GM19023 (cell line): ENCODE measurements around the gene COL21A1.

Source experiments
- ATAC-seq: cut with Tn5 transposase; IDR thresholded peaks from one replicate; pipeline ENCODE4 v1.9.1; 2021; ENCODE audit warnings: mild to moderate bottlenecking, moderate library complexity; ENCODE audit not compliant: unreplicated experiment

COL21A1 gene

DNA sequence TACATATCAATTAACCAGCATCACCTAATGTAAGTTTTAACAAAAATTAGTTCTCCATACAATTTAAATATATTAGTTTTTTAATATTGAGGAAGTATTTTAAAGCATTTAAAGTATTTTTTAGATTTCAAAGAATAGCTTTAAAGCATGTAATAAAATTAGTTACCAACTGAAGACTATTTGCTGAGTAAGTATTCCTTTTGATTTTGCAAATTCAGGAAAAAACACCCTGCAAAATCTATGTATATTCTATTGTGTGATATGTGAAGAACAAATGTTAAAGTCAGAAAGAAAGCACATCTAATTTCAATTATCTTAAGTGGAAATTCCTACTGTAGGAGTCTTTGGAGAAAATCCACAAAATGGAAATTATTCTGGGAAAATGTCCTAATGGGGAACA, 107.3 kb downstream of the COL21A1 start:
- no peak for ATAC-seq

DNA sequence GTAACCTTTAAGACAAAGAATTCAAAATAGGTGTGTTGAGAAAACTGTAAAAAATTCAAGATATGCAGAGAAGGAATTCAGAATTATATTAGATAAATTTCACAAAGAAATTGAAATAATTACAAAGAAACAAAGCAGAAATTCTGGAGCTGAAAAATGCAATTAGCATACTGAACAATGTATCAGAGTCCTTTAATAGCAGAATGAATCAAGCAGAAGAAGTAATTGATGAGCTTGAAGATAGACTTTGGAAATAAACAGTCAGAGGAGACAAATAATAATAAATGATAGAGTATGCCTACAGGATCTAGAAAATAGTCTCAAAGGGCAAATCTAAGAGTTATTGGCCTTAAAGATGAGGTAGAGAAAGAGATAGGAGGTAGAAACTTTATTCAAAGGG, 131.7 kb downstream of the COL21A1 start:
- no peak for ATAC-seq

DNA sequence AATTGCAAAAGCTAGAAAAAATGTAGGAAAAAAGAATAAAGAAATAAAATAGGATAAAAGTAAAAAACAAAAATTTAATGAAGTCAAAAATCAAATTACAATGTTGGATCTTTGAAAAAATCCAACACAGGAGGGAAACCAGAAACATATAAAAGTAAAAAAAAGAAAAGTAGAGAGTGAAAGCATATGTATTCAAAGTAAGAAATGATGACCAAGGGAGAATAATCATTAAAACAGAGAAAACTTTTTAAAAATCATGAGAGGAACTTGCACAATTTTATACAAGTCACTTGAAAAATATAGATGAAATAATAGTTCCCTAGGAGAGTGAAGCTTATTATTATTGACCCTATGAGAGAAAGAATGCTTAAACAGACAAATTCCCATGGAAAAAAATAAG, 138.2 kb downstream of the COL21A1 start:
- ATAC-seq = no peak

DNA sequence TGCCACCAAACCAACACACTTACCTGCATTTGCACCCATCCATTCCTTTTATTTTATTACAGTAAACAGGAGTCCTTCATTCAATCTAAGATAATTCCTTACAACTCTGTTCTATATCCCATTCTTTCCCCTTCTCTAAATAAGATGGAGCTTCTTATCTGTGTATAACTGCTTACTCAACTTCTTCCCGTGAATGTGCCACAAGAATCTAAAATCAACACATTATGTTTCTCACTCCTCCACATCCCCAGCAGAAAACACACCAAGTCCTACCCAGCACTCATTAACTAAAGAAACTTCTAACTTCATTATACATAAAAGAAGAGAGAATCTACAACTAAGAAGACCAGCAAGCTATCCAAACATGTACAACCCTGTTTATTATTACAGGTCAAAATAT, 141.1 kb downstream of the COL21A1 start:
- no peak for ATAC-seq

DNA sequence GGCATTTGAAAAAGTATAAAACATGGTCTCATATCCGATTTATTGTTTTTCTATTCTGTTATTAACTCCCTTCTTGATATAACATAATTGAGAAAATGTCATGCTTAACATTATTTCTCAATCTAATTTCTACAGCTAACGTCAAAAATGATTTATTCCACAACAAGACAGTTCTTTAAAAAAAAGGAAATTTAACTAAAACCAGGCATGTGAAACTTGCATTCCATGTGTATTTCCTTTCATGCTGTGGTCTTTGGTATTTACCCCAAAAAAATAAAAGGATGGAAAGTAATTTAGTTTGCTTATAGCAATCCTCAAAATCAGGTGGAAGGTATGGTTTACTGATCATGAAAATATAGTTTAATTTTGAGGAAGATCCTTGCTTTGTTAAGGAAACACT, 142.8 kb downstream of the COL21A1 start:
- no peak for ATAC-seq

DNA sequence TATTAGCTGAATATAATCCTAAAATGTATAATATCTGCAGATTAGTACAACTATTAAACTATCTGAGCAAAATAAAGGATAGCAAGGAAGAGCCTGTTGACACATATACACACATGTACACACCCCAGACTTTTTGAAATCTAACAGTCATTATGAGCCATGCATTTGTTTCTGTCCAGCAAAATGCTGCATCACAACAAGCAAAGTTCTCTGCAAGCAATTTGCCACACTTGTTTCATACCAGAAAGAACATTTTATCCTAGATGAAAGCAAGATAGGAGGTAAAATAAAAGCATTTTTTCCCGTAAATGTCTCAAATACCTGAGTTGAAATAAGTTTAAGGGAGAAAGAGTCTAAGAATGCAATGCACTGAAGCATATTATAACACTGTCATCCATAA, 145.2 kb downstream of the COL21A1 start:
- ATAC-seq = no peak

DNA sequence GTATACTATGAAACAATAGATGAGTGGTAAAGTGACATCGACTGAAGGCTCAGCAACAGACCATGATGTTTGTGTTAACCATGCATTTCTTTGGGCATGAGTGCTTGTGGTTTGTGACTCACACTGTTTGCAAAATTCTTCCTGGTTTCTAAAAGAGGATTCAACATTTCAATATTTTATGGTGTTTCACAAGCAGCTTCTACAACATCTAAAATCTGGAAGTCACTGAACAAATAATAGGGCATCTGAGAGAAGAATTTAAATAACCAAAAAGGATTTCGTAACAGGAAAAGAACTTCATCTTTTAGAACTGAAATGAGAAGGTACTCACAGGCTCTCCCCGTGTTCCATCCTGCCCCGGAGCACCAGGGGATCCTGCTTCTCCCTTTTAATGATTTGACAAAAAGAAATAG, 146.2 kb downstream of the COL21A1 start:
- no peak for ATAC-seq

DNA sequence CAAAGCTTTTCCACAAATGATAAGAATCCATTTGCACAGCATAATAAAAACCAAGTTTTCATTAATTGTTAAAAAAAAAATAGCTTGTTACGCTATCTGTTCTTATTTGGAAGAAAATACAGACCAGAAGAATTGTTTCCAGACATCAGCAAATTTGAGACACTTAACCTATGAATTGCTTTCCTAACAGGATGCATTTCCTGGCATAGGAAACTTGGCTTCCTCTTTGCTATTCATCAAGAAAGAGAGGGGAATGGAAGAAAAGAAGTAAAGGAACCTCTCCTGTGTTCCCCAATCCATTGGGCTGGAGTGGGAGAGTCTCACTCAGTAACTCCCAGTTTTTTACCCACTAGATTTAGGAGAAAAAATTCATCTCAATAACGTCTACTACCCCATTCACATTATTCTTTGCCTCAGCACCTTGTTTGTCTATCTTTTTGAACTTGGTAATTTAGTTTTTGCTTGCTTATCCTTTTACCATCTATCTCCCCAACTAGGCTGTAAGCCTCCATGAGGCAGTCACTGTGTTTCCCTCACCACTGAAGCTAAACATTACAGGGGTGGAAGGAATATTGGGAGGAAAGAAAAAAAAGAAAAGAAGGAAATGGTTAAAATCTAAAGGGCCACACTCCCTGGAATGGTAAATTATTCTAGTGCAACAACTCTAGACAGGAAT, 150.3 kb downstream of the COL21A1 start:
- no peak for ATAC-seq

DNA sequence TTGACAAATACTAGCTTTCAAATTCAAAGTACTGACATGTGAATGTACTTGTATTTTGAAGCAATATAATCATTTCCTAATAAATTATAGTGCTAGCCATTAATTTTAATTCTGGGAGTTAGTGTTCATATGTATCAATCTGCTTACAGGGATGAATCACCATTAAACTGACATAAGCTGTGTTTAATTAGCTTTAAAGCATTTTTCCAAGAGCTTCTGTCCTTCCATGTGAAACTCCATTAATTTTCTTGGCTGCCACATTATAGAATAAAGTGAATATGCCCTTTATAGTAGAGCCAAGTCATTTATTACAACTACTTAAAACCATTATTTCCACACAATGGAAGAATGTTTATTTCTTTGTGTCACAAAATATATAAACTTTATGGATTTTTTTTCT, 150.8 kb downstream of the COL21A1 start:
- no peak for ATAC-seq

DNA sequence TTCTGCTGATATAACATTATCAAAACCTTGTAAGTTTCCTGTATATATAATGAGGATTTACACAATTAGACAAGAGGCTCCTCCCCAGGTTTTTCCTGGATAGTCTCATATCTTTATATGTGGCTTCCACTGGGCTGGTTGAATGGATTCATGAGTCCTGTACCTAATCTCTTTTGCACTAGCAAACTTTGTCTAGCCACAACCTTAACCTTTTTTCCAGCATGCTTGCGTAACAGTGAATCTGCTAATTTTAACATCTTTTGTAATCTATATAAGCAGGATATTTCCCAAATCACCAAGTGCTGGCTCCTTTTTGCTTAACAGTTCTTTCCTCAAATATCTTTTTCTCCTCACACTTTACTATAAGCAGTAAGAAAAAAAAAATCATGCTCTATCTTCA, 153.6 kb downstream of the COL21A1 start:
- no peak for ATAC-seq

DNA sequence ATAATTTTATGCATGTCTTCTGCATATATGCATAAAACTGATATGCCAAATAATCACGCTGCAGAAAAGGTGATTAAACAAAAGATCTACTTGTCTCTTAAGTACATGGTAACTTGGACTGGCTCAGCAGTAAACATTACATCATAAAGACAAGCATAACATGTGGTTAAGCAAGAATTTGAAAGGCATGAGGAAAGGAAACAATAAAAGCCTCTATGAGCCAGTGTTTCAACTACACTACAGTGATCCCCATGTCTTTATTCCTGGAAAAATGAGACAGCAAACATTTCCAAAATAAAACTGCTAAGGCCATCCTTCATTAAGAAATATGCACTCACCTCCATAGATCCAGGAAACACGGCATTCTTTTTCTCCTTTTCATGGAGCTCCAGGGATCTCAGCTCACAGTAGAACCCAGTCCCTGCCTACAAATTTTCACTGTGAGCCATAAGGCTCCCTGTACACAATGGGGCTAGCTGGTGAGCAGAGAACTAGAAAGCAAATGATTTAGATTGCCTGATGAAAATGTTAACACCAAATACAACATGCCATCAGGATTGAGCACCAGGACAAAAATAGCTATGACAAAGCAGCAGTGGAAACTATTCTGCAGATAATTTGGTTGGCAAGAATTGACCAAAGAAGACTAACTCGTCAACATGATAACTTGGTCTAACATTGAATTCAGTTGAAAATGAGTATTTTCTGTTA, 156.1 kb downstream of the COL21A1 start:
- ATAC-seq = no peak

DNA sequence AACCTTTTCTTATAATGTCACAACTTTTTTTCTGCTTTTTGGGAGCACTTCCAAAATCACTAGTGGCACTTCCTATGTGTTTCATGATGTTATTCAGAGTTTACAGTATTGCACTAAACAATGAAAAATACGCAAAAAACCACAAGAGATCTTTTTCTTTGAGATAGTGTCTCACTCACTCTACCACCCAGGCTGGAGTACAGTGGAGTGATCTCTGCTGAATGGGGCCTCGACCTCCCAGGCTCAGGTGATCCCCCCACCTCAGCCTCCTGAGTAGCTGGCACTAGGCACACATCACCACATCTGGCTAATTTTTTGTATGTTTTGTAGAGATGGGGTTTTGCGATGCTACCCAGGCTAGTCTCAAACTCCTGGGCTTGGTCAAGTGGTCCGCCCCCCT, 158.7 kb downstream of the COL21A1 start:
- ATAC-seq = no peak

DNA sequence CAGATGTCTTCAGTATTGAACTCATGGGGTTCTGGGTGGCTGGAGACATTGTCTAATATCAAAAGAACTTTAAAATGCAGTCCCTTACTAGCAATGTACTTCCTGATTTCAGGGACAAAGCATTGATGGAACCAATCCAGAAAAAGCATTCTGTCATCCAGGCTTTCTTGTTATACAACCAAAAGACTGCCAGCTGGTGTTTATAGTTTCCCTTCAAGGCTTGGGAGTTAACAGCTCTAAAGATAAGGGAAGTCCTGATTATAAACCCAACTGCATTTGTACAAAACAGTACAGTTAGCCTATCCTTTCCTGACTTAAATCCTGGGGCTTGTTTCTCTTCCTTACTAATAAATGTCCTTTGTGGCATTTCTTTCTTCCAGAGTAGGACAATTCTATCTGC, 160.0 kb downstream of the COL21A1 start:
- ATAC-seq = no peak

DNA sequence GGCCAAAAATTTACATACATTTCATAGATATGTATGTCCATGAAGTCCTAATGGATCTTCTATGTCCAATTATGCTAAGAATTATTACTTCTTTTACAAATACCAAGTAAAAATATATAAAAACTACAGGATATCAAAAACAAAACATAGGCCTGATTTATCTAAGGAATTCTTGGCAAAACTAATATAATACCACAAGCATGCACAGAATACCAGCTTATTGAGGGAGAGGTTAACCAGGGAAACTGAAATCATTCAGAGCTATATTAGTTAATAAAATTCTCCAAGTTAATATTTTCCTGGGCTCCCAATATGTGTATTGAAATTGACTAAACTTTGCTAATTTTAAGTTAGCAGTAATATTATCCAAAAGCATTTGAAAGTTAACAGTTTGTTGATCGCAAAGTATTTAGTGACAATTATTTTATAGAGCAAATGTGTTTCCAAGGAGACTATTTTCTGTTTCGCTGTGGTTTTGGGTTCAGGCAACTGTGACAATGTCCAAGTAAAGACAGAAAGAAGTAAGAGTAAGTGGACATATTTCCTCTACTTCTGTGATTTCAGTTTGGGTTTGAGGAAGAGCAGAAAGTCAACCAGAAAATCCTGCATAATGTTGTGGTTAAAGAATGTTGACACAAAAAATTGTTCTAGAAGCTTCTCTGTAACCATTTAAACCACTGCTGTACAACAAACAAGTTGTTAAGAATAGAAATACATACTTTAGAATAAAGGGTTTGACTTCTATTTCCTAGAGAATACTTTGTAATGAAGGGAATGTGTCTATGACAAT, 167.4 kb downstream of the COL21A1 start:
- ATAC-seq = no peak

DNA sequence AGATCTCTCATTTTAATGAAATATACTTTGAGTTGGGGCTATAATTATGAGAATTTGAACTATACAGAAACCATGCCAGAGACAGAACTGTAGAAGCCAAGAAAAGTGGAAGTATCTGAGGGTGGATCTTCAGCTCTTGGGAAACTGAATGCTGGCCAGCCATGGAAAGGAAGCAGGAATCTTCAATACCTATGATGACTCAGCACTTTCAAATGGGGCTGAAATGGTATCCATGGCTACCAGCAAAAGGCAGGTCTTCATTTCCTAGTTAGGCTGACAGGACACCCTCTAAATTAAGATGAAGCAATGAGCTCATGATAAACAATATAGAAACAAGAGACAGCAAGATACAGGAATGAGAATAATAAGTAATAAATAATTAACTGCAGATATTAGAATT, 171.3 kb downstream of the COL21A1 start:
- no peak for ATAC-seq

DNA sequence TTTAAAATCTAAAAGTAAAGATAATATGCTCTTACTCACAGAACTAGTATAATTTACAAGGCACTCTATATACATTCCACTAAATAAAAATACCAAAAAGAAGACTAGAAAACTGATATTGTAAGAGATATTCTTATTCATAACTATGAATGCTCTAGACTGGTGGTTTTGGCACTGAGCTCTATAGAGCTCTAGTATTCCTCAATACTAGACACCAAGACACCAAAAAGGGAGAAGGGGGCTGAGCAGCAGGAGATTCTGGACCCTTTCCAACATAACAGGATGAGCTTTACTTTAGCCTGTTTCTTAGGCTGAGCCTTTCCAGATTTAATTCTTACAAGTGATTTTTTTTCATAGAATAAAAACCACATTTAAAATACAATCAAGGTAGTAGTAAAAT, 173.6 kb downstream of the COL21A1 start:
- no peak for ATAC-seq

DNA sequence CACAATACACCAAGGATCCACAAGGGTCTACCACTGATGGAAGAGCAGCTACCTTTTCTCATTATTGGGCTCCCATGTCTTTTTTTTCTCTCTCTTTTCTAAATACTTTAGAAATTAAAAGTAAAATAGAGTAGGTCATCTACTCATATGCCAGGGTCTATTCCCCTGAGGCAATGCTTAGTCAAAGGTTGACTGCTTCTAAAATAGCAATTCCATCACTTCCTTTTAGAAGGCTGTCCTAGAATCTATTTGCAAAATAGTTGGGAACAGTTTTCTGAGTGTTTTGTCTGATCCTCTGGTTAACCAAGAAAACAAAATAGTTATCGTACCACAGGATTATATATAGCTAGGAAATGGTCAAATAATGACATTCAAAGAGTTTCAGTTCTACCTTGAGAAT, 174.1 kb downstream of the COL21A1 start:
- ATAC-seq = no peak

DNA sequence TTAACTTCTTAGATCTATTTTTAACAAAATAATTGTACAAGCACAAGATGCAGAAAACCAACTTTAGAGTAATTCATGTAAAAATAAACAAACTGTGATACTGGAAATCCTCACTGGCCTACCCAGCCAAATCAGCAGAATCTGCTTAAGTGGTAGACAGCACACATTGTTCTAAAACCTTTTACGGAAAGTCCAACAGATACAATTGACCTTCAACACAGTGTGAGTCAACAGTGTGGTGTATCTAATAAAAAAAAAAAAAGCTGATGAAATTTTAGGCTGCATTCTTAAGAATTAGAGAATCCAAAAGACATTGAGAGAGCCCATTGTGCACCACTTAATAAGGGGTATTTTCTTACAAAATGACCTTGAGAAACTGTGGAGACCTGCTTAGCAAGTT, 174.5 kb downstream of the COL21A1 start:
- no peak for ATAC-seq

DNA sequence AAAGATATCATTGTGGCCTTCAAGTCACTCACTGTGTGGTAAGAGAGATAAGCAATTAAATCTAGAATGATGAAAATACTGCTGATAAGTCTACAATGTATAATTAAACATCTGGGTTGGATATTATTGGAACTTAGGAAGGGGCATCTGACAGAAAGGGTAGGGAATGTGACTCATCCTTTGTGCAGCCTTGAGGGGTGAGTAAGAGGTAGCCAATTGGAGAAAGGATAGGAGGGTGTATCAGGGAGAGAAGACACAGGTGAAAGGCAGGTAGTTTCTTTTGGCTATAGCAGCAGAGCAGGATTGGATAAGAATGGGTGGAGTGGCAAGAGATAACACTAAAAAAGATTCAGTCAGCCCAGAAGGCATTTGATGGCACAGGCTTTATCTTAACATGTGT, 182.0 kb downstream of the COL21A1 start:
- ATAC-seq = no peak

DNA sequence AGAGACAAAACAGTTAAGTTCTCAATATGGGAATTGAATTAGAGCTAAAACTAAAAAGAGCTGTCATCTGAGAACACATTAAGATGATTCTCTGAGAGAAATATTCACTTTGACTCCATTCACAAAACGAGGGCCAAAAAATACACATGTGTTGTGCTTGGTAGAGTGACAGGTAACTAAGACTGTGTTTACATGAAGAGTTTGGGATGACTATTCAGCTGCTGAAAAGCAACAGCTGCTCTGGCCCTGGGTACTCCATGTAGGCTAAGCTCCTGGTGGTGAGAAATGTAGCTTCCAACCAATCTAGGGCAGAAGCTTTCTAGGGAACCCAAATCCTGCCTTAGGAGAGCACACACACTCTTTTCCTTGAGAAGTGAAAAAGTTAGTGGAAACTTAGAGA, 184.5 kb downstream of the COL21A1 start:
- ATAC-seq = no peak

DNA sequence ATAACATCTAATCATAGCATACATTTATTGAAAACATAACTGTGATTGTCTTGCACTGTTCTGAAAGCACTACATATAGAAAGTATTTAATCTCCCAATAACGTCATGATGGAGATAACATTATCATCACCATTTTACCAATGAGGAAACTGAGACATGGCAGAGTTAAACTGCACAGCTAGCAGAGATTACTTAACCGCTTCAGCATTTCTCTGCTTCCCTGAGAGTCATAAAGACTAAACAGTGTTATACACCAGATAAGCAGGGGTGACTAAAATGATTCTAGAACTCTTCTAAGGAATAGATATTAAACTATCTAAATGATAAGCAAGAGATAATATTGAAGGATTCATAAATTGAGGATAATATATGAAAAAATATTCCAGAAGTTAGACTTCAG, 188.7 kb downstream of the COL21A1 start:
- ATAC-seq = no peak

DNA sequence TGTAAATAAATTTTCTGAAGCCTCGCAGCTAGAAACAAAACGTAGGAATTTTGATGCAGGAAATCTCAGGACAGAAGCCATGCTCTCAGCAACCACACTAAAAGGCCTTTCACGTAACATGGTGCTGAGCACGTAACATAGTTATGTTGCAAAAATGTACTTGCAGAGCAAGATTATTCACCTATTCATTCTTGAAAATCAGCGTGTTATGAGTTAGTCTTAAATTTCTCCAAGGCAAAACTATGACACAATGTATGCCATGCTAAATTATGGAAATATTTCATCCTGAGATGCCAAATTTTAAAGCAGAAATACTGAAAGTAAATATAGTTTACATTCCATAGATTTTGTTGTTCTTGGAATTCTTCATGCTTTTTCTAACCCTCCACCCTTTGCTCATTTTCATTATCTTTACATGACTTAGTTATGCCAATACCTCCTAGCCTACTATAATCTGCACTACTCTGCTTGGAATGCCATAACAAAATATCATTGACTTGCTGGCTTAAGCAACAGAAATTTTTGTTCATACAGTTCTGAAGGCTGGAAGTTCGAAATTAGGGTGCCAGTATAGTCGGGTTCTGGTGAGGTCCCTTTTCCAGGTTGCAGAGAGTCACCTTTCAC, 192.2 kb downstream of the COL21A1 start:
- ATAC-seq = no peak
